KMS-11 (cell line): ENCODE results near the gene ZNF423.

ENCODE experiments used
- H2AFZ ChIP-seq: fragments of 200-600 bp; sonication (generic); 2 replicates; pipeline ENCODE4 v1.6.1; 2016; ENCODE audit warnings: antibody characterized with exemption, mixed run types, low read depth
- H3K27ac ChIP-seq: fragments of 200-600 bp; sonication (generic); 2 replicates; pipeline ENCODE4 v1.6.1; 2016; ENCODE audit warnings: mild to moderate bottlenecking, mixed run types
- H3K27me3 ChIP-seq: fragments of 200-600 bp; sonication (generic); 2 replicates; pipeline ENCODE4 v1.6.1; 2017; ENCODE audit warnings: mild to moderate bottlenecking, low read depth, mixed run types, moderate library complexity; ENCODE audit not compliant: insufficient read depth
- H3K36me3 ChIP-seq: fragments of 200-600 bp; sonication (generic); 2 replicates; pipeline ENCODE4 v1.6.1; 2017; ENCODE audit warnings: mild to moderate bottlenecking, mixed run types; ENCODE audit not compliant: insufficient read depth
- H3K4me1 ChIP-seq: fragments of 200-600 bp; sonication (generic); 2 replicates; pipeline ENCODE4 v1.6.1; 2016; ENCODE audit warnings: mild to moderate bottlenecking, low read depth, mixed run types; ENCODE audit not compliant: poor library complexity, severe bottlenecking
- H3K4me2 ChIP-seq: fragments of 200-600 bp; sonication (generic); 2 replicates; pipeline ENCODE4 v1.7.0; 2016; ENCODE audit warnings: mild to moderate bottlenecking, mixed run types
- H3K4me3 ChIP-seq: fragments of 200-600 bp; sonication (generic); IDR thresholded peaks from 2 replicates; pipeline ENCODE4 v1.6.1; 2017; ENCODE audit warnings: low read depth, low read length, mixed read lengths; ENCODE audit not compliant: insufficient read depth
- H3K79me2 ChIP-seq: fragments of 200-600 bp; sonication (generic); 2 replicates; pipeline ENCODE4 v1.6.1; 2016; ENCODE audit warnings: low read depth, mixed run types; ENCODE audit not compliant: insufficient read depth
- H3K9ac ChIP-seq: fragments of 200-600 bp; sonication (generic); 2 replicates; pipeline ENCODE4 v1.6.1; 2016; ENCODE audit warnings: mild to moderate bottlenecking, mixed run types
- H4K20me1 ChIP-seq: fragments of 200-600 bp; sonication (generic); 2 replicates; pipeline ENCODE4 v1.6.1; 2016; ENCODE audit warnings: mild to moderate bottlenecking, mixed run types; ENCODE audit not compliant: insufficient read depth
- CTCF ChIP-seq: fragments of 200-600 bp; sonication (generic); conservative IDR thresholded peaks from 2 replicates; pipeline ENCODE4 v1.6.1; 2017; ENCODE audit warnings: low read depth, mild to moderate bottlenecking, antibody characterized with exemption, low read length, moderate library complexity, mixed read lengths

The ZNF423 gene

DNA sequence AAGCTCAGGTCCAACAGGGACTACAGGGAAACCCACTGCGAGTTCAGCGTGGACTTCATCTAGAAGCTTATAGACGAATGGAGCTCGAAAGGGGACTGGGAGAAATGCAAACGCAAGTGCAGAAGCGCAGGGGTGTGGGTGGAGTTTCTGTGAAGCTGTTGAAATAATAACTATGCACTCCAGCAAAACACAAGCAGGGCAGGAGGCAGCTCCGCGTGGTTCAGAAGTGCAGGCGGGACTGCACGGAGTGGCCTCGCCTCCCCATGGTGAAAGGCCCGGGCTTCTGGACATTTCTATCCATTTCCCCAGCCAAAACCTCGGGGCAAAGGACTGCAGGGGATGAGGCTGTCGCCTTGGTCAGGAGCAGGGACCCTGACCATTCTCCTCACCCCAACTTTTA is 74.5 kb downstream of the ZNF423 start:
- H4K20me1 ChIP-seq = no peaks in the 10 kb centered on the region
- no peaks in the 10 kb centered on the region for H3K36me3 ChIP-seq
- H3K9ac ChIP-seq = no peak overlapping the region
- no peaks in the 10 kb centered on the region for H3K79me2 ChIP-seq
- H3K4me3 ChIP-seq = no peak overlapping the region
- no peak overlapping the region for H2AFZ ChIP-seq
- no peak overlapping the region for H3K4me2 ChIP-seq
- no peak for TF ChIP-seq CTCF
- H3K27ac ChIP-seq = no peak overlapping the region
- no peaks in the 10 kb centered on the region for H3K4me1 ChIP-seq
- H3K27me3 ChIP-seq = no peaks in the 10 kb centered on the region

DNA sequence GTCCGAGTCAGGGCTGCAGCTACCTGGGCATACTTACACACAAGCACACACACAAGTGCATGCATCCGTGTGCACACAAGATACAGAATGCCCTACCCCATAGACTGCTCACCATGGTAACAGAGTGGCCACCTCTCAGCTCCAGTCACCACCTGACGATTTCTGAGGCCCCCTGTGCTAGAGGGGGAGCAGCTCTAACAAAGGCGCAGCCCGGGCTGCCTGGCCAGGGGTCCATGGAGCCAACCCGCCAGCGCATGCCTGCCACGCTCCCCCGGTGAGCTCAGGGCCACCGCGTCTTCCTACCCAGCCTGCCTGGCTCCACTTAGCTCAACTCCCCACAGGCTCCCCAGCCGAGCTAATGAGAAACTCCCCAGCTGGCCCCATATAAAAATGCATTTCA is 75.5 kb downstream of the ZNF423 start:
- Histone ChIP-seq H3K27me3 (no peaks in the 10 kb centered on the region), H3K4me2 (no peak overlapping the region), H3K4me1 (no peaks in the 10 kb centered on the region), H3K27ac (no peak overlapping the region), H2AFZ (no peak overlapping the region), H4K20me1 (no peaks in the 10 kb centered on the region), H3K79me2 (no peaks in the 10 kb centered on the region), H3K9ac (no peak overlapping the region), H3K36me3 (no peaks in the 10 kb centered on the region), H3K4me3 (no peak overlapping the region)
- no peak for TF ChIP-seq CTCF

DNA sequence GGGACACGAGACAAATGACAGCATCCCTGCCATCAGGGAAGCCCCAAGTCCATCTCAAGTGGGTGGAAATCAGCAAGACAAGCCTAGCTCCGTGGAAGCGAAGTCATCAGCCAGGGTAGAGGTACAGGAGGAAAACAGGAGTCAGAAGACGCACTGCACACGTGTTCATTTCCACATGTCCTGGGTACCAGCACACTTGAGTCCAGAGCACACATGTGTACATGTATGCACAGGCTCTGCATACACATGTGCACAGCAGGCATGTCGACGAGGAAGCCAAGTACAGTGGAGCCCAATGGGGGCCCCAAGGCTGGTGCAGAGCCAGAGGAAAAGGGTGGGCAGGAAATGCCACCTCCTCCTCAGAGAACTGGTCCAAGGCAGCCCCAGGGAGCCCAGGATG is 75.9 kb downstream of the ZNF423 start:
- Histone ChIP-seq H2AFZ (no peak overlapping the region), H3K36me3 (no peaks in the 10 kb centered on the region), H3K4me2 (no peak overlapping the region), H3K4me3 (no peak overlapping the region), H3K9ac (no peak overlapping the region), H3K27me3 (no peaks in the 10 kb centered on the region), H3K4me1 (no peaks in the 10 kb centered on the region), H3K79me2 (no peaks in the 10 kb centered on the region), H4K20me1 (no peaks in the 10 kb centered on the region), H3K27ac (no peak overlapping the region)
- no peak for TF ChIP-seq CTCF

GRCh38 chr16:49778202-49778930 is 77.5 kb downstream of the ZNF423 start:
- H4K20me1 ChIP-seq = no peaks in the 10 kb centered on the region
- TF ChIP-seq CTCF = no peak
- no peak overlapping the region for H3K9ac ChIP-seq
- H3K36me3 ChIP-seq = no peaks in the 10 kb centered on the region
- no peak overlapping the region for H3K27ac ChIP-seq
- H3K4me3 ChIP-seq = no peak overlapping the region
- H2AFZ ChIP-seq = no peak overlapping the region
- H3K4me1 ChIP-seq = no peaks in the 10 kb centered on the region
- no peaks in the 10 kb centered on the region for H3K27me3 ChIP-seq
- H3K79me2 ChIP-seq = no peaks in the 10 kb centered on the region
- no peak overlapping the region for H3K4me2 ChIP-seq
